ENCODE data around the gene CRX.
"Not testable (repeated sequence)": the region's sequence is repeated elsewhere in the genome, so short reads cannot be mapped to it uniquely, and the experiment has no call there.

Gene CRX

DNA sequence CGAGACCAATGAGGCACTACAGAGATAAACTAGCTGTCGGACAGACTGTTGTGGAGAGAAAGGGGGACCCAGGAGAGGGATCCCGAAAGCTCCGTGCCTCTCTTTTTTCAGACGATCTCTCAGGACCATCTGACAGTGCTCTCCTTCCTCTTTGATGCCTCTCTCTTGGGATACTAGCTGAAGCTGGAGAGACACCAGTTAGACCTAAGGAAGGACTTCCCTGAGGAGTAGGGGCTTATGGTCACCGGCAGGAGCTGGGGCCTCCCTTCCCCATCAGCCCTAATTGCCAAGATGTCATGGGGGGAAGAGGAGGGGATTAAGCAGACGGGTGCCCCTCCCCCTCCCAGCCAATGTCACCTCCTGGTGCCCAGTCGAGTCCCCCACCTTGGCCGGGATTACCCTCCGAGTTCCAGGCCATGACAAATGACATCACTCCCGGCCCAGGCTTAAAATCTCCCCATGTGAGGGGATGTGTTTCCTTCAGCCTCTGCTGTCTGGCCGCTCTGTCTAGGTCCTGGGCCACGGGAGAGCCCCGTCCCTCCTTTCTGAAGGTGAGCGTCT lies at the start of gene CRX:
CRX (plus strand) TSS at position 478 of the 561 bp plus-strand sequence. CDS start 12,507 bp downstream, outside the sequence.
- no peak for ATAC-seq (replicated peaks; ENCODE audit: extremely low read depth, poor library complexity, severe bottlenecking)
- no peaks in the 10 kb centered on the region for H3K4me1 Mint-ChIP-seq
- no peak for DNase-seq (ENCODE audit: low spot score in 2 of 2)
- H3K27ac Mint-ChIP-seq (ENCODE audit: low read depth): no peak within 1 kb of the TSS
- H3K9me3 Mint-ChIP-seq: no peaks in the 10 kb centered on the region
- no peaks in the 10 kb centered on the region for H3K36me3 Mint-ChIP-seq (ENCODE audit: insufficient read depth)
- peaks cover 53% of the 10 kb centered on the region for H3K27me3 Mint-ChIP-seq
- no peak within 1 kb of the TSS for H3K4me3 Mint-ChIP-seq

DNA sequence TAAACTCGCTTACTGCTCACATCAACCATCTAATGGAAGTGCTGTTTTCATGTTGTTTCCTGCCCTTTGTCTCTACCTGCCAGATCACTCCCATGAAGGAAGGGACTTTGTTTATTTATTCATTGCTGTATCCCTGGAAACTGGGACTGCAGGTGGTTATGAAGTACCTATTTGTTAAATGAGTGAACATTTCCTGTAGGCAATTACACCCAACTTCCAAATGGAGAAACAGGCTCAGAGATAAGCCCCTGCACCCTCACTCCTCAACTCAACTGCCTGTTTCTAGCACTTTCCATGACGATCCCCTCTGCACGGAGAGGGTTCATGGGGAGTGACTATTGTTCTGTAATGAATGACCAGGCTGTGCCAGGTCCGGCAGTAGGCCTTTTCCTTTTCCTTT lies 45.2 kb upstream of the CRX start:
- Mint-ChIP-seq H3K4me3 (no peak overlapping the region), H3K27ac (ENCODE audit: low read depth) (no peak overlapping the region), H3K4me1 (peaks cover 28% of the 10 kb centered on the region)

DNA sequence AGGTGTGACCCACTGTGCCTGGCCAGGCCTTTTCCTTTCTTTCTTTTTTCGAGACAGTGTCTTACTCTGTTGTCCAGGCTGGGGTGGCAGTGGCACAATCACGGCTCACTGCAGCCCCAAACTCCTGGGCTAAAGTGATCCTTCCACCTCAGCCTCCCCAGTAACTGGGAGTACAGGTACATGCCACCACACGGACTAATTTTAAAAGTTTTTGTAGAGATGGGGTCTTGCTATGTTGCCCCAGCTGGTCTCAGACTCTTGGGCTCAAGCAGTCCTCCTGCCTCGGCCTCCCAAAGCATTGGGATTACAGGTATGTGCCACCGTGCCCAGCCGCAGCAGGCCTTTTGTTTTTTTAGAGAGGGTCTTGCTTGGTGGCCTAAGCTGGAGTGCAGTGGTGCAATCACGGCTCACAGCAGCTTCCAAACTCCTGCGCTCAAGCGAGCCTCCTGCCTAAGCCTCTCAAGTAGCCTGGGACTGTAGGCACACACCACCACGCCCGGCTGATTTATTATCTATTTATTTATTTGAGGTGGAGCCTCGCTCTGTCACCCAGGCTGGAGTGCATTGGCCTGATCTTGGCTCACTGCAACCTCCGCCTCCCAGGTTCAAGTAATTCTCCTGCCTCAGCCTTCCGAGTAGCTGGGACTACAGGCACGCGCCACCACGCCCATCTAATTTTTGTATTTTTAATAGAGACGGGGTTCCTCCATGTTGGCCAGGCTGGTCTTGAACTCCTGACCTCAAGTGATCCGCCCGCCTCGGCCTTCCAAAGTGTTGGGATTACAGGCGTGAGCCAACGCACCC lies 44.3 kb upstream of the CRX start:
- H3K27ac Mint-ChIP-seq (ENCODE audit: low read depth): peak overlapping the region; percentile 91
- H3K4me1 Mint-ChIP-seq: peaks cover 28% of the 10 kb centered on the region
- peaks cover 13% of the 10 kb centered on the region for H3K36me3 Mint-ChIP-seq (ENCODE audit: insufficient read depth)
- peak overlapping the region; percentile 95 for H3K4me3 Mint-ChIP-seq
- not testable (repeated sequence) for ATAC-seq (replicated peaks; ENCODE audit: extremely low read depth, poor library complexity, severe bottlenecking); H3K9me3 Mint-ChIP-seq; DNase-seq (ENCODE audit: low spot score in 2 of 2); H3K27me3 Mint-ChIP-seq

More for the DNA sequence above, 45.2 kb upstream of the CRX start:
- peaks cover 9% of the 10 kb centered on the region for H3K36me3 Mint-ChIP-seq (ENCODE audit: insufficient read depth)
- DNase-seq (ENCODE audit: low spot score in 2 of 2): no peak
- no peaks in the 10 kb centered on the region for H3K27me3 Mint-ChIP-seq
- H3K9me3 Mint-ChIP-seq: no peaks in the 10 kb centered on the region
- no peak for ATAC-seq (replicated peaks; ENCODE audit: extremely low read depth, poor library complexity, severe bottlenecking)

DNA sequence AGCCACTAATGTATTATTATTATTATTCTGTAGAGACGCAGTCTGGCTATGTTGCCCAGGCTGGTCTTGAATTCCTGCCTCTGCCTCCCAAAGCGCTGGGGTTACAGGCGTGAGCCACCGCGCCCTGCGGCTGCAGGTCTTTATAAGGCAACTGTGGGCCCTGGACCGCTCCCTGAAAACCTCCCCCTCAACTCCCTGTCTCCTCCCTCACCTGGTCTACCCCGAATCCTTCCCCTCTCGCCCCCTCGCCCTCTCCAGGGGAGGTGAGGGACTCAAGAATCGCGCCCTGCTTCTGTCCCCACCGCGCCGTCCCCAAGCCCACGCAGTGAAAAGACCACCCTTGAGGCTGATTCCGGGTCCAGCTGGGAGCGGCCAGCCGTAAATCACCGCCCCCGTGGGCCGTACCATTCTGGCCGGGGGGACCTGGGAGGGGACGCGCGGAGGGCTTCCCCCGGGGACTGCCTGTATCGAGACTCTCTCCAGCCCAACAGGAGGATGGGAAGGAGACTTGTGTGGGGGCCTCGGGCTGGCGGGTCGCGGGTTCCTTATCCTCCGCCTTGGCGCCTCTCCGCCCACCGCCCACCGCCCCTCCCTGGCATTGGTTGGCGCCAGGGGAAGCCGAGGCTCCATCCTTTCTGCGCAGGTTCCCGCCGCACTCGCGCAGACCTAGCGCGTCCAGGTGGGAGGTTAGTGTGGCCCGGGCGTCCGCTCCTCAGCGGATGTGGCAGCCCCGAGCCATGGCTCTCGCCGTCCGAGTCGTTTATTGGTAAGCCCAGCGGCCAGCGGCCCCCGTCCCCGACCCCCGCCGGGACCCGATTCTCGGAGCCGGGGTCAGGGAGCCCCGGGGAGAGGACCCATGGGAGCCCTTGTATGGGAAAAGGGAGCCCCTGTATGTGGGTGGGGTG lies 43.4 kb upstream of the CRX start, which contains the start of gene SELENOW:
SELENOW (plus strand) TSS at position 655 of the 905 bp plus-strand sequence; CDS start at position 738, 83 bp downstream.
- peak within 1 kb of the TSS; percentile 91 for H3K27ac Mint-ChIP-seq (ENCODE audit: low read depth)
- no peaks in the 10 kb centered on the region for H3K27me3 Mint-ChIP-seq
- H3K36me3 Mint-ChIP-seq (ENCODE audit: insufficient read depth): peaks cover 16% of the 10 kb centered on the region
- peaks cover 28% of the 10 kb centered on the region for H3K4me1 Mint-ChIP-seq
- H3K9me3 Mint-ChIP-seq: no peaks in the 10 kb centered on the region
- DNase-seq (ENCODE audit: low spot score in 2 of 2) (peak; percentile 66 to 73), ATAC-seq (replicated peaks; ENCODE audit: extremely low read depth, poor library complexity, severe bottlenecking) (peak; percentile 91)
- H3K4me3 Mint-ChIP-seq: peak within 1 kb of the TSS; percentile 95

DNA sequence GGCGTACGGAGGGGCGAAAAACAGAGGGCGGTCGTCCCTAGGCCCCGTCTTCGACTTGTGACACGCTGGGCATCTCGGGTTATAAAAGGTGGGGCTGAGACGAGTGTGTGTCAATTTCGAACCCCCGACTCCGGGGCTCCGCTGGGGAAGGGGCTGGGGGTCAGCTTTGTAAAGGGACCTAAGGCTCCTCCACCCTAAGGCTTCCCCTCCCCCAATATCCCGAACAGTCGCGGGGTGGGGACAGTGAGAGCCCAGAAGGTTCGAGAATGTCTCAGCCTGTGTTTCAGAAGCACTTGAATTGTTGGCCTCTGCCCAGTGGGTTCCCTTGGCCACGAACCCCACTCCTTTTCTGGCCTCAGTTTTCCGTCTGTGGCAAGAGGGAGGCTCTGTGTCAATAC lies 42.8 kb upstream of the CRX start:
- peaks cover 18% of the 10 kb centered on the region for H3K36me3 Mint-ChIP-seq (ENCODE audit: insufficient read depth)
- peak; percentile 35 for ATAC-seq (replicated peaks; ENCODE audit: extremely low read depth, poor library complexity, severe bottlenecking)

DNA sequence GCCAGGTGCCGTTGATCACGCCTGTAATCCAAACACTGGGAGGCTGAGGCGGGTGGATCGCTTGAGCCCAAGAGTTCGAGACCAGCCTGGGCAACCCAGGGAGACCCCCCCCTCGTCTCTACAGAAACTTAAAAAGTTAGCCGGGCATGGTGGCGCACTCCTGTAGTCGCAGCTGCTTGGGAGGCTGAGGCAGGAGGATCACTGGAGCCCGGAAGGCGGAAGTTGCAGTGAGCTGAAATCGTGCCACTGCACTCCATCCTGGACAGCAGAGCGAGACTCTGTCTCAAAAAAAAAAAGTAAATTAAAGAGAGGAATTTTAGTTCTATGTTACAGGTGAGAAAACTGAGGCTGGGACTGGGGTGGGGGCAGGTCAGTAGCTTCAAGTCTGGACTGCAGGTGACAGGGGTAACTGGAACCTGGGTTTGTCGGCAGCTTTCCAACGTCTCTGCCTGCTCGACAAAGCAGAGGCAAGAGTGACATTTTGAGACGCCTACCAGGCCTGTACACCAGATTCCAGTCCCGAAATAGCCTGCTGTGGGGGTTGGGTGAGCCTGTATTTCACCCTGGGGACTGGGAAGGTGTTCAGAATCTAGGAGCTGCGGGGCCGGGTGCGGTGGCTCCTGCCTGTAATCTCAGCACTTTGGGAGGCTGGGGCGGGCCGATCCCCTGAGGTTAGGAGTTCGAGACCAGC lies 42.1 kb upstream of the CRX start:
- H3K27me3 Mint-ChIP-seq: no peaks in the 10 kb centered on the region
- H3K9me3 Mint-ChIP-seq: no peaks in the 10 kb centered on the region
- peaks cover 24% of the 10 kb centered on the region for H3K36me3 Mint-ChIP-seq (ENCODE audit: insufficient read depth)
- H3K4me1 Mint-ChIP-seq: peaks cover 28% of the 10 kb centered on the region
- ATAC-seq (replicated peaks; ENCODE audit: extremely low read depth, poor library complexity, severe bottlenecking) (no peak), DNase-seq (ENCODE audit: low spot score in 2 of 2) (no peak)
- peak overlapping the region; percentile 91 for H3K27ac Mint-ChIP-seq (ENCODE audit: low read depth)
- H3K4me3 Mint-ChIP-seq: peak overlapping the region; percentile 95

More for the DNA sequence above, 42.8 kb upstream of the CRX start:
- Mint-ChIP-seq H3K27ac (ENCODE audit: low read depth) (peak overlapping the region; percentile 91), H3K4me1 (peaks cover 28% of the 10 kb centered on the region), H3K9me3 (no peaks in the 10 kb centered on the region), H3K4me3 (peak overlapping the region; percentile 95), H3K27me3 (no peaks in the 10 kb centered on the region)
- DNase-seq (ENCODE audit: low spot score in 2 of 2): no peak

DNA sequence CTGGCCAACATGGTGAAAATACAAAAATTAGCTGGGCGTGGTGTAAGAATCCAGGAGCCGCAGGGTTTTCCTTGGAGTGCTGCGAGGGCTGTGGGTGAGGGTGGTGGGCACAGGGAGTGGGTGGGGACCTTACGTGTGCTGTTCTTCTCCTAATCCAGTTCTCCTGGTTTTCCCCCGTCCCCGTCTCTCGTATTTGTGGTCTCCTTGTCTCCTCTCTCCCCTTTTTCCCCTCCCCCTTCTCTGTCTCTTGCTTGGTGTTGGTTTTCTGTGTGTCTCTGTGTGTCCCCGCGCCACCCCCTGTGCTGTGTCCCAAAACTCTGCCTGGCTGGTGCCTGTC lies 41.6 kb upstream of the CRX start:
- H3K27me3 Mint-ChIP-seq: no peaks in the 10 kb centered on the region
- no peak for DNase-seq (ENCODE audit: low spot score in 2 of 2)

DNA sequence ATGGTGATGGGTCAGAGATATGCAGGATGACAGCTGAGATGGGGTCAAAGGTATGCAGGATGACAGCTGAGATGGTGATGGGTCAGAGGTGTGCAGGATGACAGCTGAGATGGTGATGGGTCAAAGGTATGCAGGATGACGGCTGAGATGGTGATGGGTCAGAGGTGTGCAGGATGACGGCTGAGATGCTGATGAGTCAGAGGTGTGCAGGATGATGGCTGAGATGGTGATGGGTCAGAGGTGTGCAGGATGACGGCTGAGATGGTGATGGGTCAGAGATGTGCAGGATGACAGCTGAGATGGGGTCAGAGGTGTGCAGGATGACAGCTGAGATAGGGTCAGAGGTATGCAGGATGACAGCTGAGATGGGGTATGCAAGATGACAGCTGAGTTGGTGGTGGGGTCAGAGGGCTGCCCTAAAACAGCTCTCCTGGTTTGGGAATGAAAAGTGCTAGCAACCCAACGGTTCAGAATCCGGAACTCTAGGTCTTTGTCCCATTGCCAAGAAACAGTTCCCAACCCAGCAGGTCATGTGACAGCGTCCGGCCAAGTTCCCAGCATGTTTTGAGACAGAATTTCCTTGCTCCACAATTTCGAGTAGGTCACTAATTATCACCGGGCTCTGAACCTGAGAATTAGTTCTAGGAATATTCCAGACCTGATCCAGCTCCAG lies 40.0 kb upstream of the CRX start:
- H3K4me1 Mint-ChIP-seq: peaks cover 28% of the 10 kb centered on the region
- H3K27ac Mint-ChIP-seq (ENCODE audit: low read depth): no peak overlapping the region
- no peak for ATAC-seq (replicated peaks; ENCODE audit: extremely low read depth, poor library complexity, severe bottlenecking)
- no peaks in the 10 kb centered on the region for H3K9me3 Mint-ChIP-seq
- no peak for DNase-seq (ENCODE audit: low spot score in 2 of 2)
- peaks cover 28% of the 10 kb centered on the region for H3K36me3 Mint-ChIP-seq (ENCODE audit: insufficient read depth)
- H3K27me3 Mint-ChIP-seq: no peaks in the 10 kb centered on the region
- no peak overlapping the region for H3K4me3 Mint-ChIP-seq

More for the DNA sequence above, 41.6 kb upstream of the CRX start:
- H3K27ac Mint-ChIP-seq (ENCODE audit: low read depth): peak overlapping the region; percentile 73
- peaks cover 27% of the 10 kb centered on the region for H3K36me3 Mint-ChIP-seq (ENCODE audit: insufficient read depth)
- H3K9me3 Mint-ChIP-seq: no peaks in the 10 kb centered on the region
- no peak for ATAC-seq (replicated peaks; ENCODE audit: extremely low read depth, poor library complexity, severe bottlenecking)
- H3K4me1 Mint-ChIP-seq: peaks cover 28% of the 10 kb centered on the region
- H3K4me3 Mint-ChIP-seq: peak overlapping the region; percentile 95

DNA sequence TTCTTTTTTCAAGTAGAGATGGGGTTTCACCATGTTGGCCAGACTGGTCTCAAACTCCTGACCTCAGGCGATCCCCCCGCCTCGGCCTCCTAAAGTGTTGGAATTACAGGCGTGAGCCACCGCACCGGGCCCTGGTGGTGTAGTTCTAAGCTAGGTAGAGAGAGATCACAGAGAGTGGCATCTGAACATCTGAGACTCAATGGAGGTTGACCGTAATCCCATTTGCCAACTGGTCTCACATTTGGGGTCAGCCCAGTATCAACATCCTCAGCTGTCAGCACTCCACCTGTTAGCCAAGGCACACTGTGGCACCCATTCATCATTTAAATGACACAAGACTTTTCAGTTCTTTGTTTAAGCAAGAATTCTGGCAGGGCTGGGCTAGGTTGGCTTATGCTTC lies 35.2 kb upstream of the CRX start:
- Mint-ChIP-seq H3K27me3 (no peaks in the 10 kb centered on the region), H3K27ac (ENCODE audit: low read depth) (no peak overlapping the region), H3K9me3 (no peaks in the 10 kb centered on the region), H3K36me3 (ENCODE audit: insufficient read depth) (peaks cover 21% of the 10 kb centered on the region), H3K4me3 (no peak overlapping the region), H3K4me1 (peaks cover 5% of the 10 kb centered on the region)
- DNase-seq (ENCODE audit: low spot score in 2 of 2) (no peak), ATAC-seq (replicated peaks; ENCODE audit: extremely low read depth, poor library complexity, severe bottlenecking) (no peak)

DNA sequence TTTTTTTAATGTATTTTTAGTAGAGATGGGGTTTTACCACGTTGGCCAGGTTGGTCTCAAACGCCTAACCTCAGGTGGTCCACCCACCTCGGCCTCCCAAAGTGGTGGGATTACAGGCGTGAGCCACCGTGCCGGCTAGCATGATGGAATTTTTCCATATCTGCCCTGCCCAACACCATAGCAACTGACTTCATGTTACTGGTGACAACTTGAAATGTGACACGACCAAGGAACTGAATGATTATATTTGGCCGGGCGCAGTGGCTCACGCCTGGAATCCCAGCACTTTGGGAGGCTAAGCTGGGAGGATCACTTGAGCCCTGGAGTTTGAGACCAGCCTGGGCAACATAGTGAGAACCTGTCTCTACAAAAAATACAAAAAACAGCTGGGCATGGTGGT lies 34.4 kb upstream of the CRX start:
- H3K27ac Mint-ChIP-seq (ENCODE audit: low read depth); H3K4me3 Mint-ChIP-seq; H3K4me1 Mint-ChIP-seq; H3K9me3 Mint-ChIP-seq; ATAC-seq (replicated peaks; ENCODE audit: extremely low read depth, poor library complexity, severe bottlenecking); DNase-seq (ENCODE audit: low spot score in 2 of 2); H3K27me3 Mint-ChIP-seq: not testable (repeated sequence)
- peaks cover 17% of the 10 kb centered on the region for H3K36me3 Mint-ChIP-seq (ENCODE audit: insufficient read depth)

DNA sequence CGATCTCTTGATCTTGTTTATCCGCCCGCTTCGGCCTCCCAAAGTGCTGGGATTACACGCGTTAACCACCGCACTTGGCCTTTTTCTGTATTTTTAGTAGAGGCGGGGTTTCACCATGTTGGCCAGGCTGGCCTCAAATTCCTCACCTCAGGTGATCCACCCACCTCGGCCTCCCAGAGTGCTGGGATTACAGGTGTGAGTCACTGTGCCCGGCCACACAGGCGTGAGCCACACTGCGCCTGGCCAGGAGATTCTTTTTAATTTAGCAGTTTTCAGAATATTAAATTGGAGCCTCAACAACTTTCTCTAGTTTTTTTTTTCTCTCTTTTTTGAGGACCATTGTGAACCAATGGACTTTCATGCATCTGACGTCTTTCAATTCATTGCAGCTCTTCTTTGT lies 31.9 kb upstream of the CRX start:
- ATAC-seq (replicated peaks; ENCODE audit: extremely low read depth, poor library complexity, severe bottlenecking); DNase-seq (ENCODE audit: low spot score in 2 of 2); H3K36me3 Mint-ChIP-seq (ENCODE audit: insufficient read depth); H3K27ac Mint-ChIP-seq (ENCODE audit: low read depth); H3K9me3 Mint-ChIP-seq; H3K4me1 Mint-ChIP-seq; H3K27me3 Mint-ChIP-seq; H3K4me3 Mint-ChIP-seq: not testable (repeated sequence)
